NCI-H2029 treated with DMSO at 0.1 percent for 48 hours (cell line): ENCODE data around the gene PDYN.

Experiments
- DNase-seq: peaks from one replicate; lab custom pipeline; 2025; lab: John Stamatoyannopoulos, UW

Gene PDYN

DNA sequence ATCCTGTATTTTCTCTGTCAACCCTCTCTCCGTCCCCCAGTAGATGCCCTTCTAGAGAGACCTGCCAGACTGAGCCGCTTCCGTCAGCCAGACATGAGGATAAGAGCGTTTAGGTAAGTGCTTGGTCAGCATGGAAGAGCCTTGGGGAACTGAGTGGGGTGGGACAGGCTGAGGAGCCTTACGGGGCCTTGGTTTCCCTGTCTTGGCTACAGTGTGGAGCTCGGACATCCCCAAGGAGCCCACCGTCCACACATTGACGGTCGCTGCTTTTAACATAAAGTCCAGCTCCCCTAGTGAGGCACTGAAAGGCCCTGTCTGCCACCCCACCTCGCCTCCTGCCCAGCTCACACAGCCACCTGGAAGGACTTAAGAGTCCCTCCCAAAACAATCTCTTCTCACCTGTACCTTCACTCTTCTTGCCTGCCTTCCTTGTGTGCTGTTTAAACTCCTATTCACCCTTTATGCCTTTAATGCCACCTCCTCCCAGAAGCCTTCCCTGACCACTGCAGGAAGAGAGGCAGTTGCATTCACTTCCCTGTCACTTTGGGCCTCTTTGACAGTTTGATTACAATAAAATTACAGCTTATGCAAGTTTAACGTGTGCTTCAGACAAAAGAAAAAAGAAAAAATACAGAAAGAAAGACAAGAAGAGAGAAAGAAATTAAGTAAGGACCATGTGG, 42.3 kb downstream of the PDYN start:
- DNase-seq: no peak

GRCh38 chr20:1950836-1951235, 43.0 kb downstream of the PDYN start:
- no peak for DNase-seq

DNA sequence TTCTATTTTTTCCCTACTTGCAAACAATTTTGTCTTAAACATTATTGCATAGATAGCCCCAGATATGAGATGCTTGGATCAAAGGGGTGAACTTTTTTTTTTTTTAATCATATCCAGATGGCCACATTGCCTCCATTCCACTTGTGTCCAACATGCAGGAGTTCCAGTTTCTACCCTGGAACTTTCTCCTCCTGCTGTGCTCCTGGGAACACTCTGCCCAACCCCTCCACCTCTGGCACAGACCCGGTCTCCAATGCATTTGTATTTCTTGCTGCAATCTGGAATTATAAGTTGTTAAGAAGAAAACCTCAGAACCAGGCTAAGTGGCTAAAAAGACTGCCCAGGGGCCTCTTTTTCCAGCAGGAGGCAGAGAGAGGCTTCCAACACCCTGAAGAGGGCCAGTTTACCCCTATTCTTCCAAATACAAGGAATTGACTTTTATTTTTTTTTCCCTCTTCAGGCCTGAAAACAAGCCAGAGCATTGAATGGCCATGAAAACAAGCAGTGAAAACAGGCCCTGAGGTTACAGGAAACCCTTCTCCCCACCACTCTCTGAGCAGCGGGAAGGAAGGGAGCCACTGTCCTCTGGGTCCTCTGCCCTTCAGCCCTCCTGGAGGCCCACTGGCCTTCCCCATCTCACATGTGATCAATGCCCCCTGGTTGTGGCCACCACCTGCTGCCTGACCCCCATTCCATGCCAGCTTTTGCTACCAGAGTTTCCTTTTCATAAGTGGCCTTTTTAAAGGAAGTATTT, 44.3 kb downstream of the PDYN start:
- DNase-seq: no peak

- no peak for DNase-seq
These were observed 46.4 kb downstream of the PDYN start for GRCh38 chr20:1947535-1947846.

DNA sequence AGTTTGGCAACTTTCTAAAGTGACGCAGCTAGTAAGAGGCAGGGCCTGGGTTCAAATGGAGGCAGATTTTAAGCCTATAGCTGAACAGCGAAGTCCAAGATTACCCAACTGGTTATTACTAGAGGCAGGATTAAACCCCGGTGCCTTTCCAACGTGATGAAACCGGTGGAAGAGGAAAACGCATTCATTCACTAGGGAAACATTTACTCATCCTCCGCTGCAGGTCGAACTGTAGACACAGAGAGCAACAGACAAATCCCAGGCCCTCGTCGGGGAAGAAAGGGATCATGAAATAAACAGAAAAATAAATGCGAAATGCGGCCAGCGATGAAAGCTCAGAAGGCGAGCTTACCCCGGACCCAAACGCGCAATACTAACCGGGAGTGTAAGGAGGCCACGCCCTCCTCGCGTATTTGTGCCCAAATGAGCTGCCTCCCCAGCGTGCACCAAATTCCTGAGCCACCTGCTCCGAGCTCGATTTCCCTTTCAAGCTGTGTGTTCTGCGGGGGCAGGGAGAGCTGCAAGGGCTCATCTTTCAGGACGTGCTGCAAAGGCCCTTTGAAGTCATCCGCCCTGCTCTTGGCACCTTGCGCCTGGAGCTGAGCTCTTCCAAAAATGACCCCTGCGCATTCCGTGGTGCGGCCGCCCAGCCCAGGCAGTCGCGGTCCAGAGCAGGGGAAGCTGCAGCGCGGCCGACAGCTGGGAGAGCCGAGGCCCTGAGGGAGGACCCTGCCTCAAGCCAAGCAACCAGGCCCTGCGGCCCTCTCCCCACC, 46.9 kb downstream of the PDYN start:
- DNase-seq: no peak

GRCh38 chr20:1946442-1946761, 47.5 kb downstream of the PDYN start:
- DNase-seq: no peak

DNA sequence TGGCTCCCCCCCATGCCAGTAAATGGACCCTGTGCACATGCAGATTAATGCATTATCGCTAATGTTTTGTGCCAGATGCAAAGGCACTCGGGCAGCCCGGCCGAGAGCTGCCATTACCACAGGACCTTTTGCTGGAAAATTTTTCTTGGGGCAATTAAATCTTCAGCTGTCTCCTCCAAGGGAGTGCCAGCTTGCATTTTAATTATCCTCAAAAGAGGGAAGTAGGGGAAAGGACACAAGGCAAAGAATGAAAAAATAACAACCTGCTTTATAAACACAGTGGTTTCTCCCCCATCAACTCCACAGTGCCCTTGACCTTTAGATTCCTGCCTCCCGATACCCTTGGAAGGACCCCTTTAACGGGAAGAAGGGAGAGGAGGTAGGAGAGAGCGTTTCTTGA, 48.2 kb downstream of the PDYN start:
- no peak for DNase-seq

- no peak for DNase-seq
These were observed 48.7 kb downstream of the PDYN start for GRCh38 chr20:1945134-1945618.

DNA sequence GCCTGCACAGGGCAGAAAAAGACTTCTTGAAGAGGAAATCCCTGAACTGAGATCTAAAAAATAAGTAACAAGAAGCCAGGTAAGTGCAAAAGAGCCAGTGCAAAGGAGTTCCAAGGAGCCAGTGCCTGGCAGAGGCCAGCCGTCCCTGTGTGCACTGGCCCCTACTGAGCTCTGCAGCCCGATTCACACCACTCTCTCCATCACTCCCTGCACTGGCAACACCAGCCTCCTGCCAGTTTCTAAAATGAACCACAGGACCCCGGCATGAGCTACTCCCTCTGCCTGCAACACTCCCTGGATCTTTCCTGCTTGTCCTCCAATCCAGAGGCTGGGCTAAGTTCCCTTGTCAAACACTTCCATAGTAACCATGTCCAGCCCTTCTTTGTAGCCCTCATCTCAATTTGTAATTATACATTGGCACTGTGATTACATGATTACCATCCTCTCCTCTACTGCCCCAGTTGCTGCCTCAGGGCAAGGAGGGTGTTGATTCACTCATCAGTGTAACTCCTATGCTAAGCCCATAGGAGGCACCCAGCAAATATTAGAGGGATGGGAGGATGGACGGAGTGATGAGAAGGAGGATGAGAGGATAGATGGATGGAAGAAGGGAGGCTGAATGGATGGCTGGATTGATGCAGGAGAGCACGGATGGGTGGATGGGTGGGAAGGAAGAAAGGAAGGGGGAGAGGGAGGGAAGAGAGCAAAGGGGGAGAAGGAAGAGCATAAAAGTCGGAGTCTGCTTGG, 49.3 kb downstream of the PDYN start:
- no peak for DNase-seq

DNA sequence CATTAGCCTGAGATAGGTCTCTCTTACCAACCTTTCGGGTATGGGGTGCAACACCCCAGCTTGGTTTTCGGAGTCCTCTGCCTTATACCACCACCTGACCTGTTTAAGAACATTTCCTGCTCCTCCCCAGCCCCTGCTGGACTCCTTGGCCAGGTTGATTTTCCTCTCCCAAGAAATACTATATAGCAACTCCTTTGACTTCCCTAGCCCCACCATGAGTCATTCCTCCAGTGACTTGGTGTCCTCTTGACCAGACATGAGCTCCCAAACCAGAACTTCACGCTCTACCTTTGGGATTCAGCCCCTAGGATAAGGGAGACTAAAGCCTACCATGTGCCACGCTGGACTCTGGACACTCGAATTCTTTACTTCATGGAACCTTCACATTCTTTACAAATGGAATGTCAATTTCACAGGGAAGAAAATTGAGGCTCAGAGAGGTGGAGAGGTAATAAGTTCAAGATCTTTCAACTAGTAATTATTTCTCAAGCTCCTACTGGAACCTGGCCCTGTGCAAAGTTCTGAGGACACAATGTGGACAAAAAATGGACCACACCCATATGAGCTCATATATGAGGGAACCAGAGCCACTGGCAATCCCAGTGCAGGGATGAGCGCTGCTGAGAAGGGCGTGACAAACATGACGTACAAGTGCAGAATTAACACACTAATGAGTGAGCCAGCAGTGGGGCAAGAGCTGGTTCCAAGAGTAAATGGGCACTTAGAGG, 50.4 kb downstream of the PDYN start:
- DNase-seq: no peak

- no peak for DNase-seq
These were observed 51.2 kb downstream of the PDYN start for GRCh38 chr20:1942486-1943274.

- DNase-seq: no peak
These were observed 51.8 kb downstream of the PDYN start for GRCh38 chr20:1942061-1942460.

- no peak for DNase-seq
These were observed 52.6 kb downstream of the PDYN start for GRCh38 chr20:1941226-1941625.

GRCh38 chr20:1940581-1940980, 53.3 kb downstream of the PDYN start:
- no peak for DNase-seq

DNA sequence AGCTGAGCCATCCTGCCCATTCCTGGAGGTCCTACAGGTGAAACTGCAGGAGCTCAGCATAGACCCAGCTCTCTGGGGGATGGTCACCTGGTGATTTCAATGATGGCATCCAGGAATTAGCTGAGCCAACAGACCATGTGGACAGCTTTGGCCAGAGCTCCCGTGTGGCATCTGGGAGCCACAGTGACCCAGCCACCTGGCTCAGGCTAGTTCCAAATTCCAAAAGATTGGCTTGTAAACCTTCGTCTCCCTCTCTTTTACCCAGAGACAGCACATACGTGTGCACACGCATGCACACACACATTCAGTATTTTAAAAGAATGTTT, 54.6 kb downstream of the PDYN start:
- DNase-seq: no peak

GRCh38 chr20:1938464-1939269, 55.2 kb downstream of the PDYN start:
- no peak for DNase-seq

DNA sequence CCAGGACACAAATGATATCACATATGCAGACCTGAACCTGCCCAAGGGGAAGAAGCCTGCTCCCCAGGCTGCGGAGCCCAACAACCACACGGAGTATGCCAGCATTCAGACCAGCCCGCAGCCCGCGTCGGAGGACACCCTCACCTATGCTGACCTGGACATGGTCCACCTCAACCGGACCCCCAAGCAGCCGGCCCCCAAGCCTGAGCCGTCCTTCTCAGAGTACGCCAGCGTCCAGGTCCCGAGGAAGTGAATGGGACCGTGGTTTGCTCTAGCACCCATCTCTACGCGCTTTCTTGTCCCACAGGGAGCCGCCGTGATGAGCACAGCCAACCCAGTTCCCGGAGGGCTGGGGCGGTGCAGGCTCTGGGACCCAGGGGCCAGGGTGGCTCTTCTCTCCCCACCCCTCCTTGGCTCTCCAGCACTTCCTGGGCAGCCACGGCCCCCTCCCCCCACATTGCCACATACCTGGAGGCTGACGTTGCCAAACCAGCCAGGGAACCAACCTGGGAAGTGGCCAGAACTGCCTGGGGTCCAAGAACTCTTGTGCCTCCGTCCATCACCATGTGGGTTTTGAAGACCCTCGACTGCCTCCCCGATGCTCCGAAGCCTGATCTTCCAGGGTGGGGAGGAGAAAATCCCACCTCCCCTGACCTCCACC, 56.4 kb downstream of the PDYN start:
- DNase-seq: no peak

GRCh38 chr20:1935696-1936366, 58.0 kb downstream of the PDYN start:
- no peak for DNase-seq
